Measurements from ENCODE around the gene ACYP2.

GRCh38 chr2:54240515-54241469 lies 125.4 kb downstream of the ACYP2 start:
- TF ChIP-seq, protein P1, sequence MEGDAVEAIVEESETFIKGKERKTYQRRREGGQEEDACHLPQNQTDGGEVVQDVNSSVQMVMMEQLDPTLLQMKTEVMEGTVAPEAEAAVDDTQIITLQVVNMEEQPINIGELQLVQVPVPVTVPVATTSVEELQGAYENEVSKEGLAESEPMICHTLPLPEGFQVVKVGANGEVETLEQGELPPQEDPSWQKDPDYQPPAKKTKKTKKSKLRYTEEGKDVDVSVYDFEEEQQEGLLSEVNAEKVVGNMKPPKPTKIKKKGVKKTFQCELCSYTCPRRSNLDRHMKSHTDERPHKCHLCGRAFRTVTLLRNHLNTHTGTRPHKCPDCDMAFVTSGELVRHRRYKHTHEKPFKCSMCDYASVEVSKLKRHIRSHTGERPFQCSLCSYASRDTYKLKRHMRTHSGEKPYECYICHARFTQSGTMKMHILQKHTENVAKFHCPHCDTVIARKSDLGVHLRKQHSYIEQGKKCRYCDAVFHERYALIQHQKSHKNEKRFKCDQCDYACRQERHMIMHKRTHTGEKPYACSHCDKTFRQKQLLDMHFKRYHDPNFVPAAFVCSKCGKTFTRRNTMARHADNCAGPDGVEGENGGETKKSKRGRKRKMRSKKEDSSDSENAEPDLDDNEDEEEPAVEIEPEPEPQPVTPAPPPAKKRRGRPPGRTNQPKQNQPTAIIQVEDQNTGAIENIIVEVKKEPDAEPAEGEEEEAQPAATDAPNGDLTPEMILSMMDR (IDR thresholded peaks at IDR 0.05): no peak
- TF ChIP-seq POLR2A (IDR thresholded peaks at IDR 0.05): no peak
